ENCODE data around the gene RPS6KA5.
"Not testable (repeated sequence)": the region's sequence is repeated elsewhere in the genome, so short reads cannot be mapped to it uniquely, and the experiment has no call there.

Gene RPS6KA5

DNA sequence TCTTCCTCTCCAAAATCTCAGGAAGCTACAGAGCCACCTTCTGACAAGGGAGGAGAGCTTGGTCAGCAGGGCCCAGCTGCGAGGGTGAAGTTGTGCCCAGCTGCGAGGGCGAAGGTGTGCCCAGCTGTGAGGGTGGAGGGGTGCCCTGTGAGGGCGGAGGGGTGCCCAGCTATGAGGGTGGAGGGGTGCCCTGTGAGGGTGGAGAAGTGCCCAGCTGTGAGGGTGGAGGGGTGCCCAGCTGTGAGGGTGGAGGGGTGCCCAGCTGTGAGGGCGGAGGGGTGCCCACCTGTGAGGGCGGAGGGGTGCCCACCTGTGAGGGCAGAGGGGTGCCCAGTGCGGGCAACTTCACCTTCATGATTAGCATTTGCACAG is 223.8 kb downstream of the RPS6KA5 start:
- DNase-seq (ENCODE audit: low read depth in 3 of 3), result no peak

DNA sequence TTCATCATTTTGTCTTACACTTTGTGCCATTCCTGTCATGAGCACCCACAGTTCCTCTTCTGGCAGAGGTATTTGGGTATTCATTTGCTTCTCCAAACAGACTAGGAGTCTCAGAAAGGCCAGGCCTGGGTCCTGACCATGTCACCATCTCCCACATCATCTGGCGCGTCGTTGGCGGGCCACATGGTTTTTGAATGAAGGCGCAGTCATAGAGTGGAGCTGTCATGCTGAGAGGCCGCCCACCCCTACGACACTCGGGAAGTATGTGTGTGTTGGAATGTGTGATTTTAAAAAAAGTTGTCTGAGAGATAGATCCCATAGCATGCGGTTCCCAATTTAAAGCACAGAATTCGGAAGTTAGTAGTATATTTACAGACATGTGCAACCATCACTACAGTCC is 228.6 kb downstream of the RPS6KA5 start:
- no peak for DNase-seq (ENCODE audit: low read depth in 3 of 3)

DNA sequence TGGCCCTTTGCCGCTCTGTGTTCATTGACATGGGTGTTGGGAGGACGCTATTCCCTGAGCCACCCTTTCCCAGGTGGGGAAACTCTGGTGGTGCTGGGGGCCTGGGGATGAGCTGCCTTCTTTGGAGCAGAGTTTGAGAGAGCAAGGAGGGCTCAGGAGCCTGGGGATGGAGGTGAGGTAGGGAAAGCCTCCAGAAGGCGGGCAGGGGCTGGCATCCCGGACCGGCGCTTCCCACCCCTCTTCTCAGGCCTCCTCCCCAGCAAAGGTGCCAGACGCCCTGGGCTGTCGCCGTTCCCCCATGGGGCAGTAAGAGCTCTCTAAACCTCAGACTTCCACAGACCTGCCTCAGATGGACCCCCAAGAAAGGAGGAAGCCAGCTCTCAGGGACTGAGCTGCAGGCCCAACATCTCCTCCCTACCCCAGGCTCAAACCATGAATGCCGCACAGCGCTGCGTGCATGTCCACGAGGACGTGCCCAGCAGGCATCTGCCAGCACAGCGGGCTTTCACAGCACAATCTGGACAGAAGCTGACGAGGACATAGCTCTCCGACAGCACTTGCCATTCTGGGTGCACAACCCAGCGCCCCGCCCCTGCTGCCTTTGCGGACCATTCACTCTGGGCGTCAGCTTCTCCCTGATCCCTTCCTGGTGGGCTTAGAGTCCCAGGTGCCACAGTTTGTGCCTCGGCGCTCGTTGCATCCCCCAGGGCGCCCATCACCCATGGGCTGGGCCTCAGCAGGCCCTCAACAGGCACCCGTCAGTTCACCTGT is 229.3 kb downstream of the RPS6KA5 start:
- DNase-seq (ENCODE audit: low read depth in 3 of 3), result no peak

DNA sequence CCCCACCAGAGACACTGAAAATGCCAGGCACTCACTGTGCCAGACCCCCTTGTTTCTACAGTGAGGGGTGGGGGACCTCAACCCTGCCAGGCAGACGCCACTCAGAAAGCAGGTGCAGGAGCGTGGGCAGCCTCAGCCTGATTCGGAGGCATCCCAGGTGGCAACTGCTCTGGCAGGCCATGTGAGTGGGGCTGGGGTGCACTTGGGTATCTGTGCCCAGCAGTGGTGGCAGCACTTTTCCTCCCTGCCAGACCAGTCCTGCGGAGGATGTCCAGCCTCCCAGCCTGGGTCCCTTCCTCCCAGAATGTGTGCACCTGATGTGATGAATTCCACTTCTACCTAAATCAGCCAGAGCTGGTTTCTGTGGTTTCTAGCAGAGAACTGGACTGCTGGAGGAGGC is 230.8 kb downstream of the RPS6KA5 start:
- no peak for DNase-seq (ENCODE audit: low read depth in 3 of 3)

DNA sequence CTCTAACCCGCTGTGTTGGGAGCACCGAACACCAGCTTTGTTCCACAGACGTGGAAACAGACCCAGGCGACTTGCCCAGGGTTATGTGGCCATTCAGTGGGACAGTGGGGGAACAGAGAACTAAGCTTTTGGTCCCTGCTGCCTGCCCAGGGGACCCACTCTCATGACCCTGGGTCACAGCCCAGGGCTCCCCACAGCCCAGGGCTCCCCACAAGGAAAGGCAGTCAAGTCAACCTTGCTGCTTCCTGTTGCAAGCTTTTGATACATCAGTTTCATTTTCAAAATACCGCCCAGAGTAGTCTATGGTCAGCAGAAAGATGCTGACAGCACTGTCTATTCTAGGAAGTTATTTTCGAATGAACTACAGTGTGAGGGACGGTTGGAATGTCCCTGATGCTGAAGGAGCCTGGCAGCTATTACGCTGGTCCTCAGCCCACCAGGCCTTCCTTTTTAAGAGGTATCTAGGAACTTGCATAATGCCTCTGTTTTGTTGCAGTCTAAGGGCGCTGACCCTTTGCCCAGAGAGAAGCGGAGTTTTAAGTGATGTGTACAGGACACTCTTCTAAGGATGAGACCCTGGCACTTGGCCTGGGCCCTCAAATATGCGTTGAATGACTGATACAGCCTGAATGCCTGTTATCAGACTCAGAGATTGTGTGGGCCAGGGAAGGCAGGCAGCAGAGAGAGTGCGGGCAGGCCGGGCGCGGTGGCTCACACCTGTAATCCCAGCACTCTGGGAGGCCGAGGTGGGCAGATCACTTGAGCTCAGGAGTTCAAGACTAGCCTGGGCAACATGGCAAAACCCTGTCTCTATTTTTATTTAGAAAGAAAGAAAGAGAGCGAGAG is 231.6 kb downstream of the RPS6KA5 start:
- DNase-seq (ENCODE audit: low read depth in 3 of 3), result no peak

DNA sequence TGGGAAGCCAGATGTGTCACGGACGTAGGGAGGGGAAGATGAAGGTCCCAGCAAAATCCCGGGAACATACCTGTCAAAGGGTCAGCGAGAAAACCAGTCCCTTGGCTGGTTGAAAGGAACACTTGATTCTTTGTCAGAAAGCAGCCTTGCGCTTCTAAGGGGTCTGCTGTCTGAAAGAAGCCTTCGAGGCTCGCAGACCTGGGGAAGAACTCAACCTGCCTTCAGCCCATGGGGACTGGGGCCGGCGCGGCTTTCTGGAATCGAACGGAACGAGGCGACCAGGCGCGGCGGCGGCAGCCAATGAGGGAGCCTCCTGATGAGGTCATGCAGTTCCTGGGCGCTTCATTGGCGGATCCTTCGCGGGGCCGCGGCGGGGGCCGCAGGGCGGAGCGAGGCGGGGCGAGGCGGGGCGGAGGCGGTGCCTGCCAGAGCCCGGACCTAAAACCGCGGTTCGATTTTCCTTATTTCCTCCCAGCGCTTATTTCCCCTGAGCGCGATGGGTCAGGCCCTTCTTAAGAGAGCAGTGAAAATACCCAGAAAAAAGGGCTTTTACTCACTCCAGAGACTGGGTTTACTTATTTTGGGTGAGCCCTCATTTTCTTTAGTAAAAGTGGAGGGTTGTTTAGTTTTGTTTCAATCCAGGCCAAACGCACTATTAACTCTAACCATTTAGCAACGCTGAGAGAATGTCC is 232.4 kb downstream of the RPS6KA5 start:
- peak; percentile 83 to 87 (median 85) for DNase-seq (ENCODE audit: low read depth in 3 of 3)

DNA sequence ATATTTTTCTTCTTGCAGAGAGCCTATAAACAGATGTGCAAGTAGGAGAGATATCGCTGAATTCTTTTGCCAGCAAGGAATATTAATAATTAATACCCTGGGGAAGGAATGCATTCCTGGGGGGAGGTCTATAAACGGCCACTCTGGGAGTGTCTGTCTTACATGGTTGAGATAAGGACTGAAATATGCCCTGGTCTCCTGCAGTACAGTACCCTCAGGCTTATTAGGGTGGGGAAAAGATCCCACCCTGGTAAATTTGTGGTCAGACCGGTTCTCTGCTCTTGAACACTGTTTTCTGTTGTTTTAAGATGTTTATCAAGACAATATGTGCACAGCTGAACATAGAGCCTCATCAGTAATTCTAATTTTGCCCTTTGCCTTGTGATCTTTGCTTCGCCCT is 236.9 kb downstream of the RPS6KA5 start:
- not testable (repeated sequence) for DNase-seq (ENCODE audit: low read depth in 3 of 3)

DNA sequence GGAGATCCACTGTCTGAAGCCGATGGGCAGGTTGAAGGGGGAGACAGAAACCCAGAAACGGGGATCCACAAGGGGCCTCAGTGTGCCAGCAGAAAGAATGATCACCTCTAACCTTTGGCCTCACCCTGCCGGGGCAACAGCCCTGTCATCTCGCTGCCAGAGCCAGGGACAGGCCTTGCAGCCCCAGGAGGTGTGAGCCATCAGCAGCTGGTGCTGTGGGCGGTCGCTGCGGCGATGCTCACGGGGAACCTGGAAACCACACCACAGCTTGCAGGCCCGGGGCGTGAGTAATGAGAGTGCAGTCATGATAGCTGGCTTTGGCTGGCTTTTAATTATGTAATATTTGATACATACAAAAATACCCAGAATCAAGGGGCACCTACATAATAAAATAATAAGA is 239.5 kb downstream of the RPS6KA5 start:
- peak; percentile 69 to 83 (median 71) for DNase-seq (ENCODE audit: low read depth in 3 of 3)

DNA sequence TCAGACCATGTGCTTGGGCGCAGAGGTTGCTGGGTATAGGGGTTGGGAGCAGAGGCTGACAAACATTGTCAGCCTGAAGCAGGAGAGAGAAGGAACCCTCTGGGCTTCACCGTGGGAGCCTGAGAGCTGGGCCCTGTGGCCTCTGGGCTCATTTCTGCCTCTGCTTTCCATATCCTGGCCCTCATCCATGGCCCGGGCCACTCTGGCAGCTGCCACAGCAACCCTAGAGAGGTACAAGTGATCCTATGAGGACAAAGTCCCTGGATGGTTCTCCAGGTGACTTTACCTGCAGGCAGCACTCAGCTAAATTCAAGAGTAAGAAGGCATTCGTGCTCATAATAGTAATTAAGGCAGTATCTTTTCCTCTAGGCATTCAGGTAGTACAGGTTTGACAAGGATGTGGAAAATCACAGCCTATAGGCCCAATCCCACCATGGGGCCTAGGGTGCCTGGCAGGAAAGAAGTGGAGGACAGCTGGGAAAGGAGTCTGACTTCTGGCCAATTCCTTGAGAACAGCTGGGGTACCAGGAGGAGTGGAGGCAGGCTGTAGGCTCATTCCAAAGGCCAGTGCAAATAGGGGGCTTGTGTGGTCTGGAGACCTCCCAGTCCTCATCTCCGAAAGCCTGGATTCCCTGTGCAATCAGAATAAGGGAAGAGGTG is 240.6 kb downstream of the RPS6KA5 start:
- DNase-seq (ENCODE audit: low read depth in 3 of 3), result no peak

DNA sequence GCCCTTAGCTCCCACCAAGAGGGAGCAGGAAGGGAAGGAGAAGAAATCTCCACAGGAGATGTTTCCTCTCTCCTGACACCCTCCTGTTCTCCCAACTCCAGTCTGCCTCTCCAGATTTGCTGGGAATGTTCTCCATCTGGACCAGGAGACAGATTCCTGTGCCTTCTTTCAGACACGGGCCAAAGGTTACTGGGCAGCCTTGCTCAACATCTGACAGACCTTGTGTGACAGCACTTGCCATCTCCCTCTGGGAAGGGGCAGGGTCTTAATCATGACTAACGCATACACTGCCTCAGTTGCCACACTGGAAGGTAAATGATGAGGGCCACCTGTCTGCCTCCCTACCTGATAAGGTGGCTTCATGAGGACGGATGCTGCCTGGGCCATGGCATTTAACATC is 241.7 kb downstream of the RPS6KA5 start:
- no peak for DNase-seq (ENCODE audit: low read depth in 3 of 3)

DNA sequence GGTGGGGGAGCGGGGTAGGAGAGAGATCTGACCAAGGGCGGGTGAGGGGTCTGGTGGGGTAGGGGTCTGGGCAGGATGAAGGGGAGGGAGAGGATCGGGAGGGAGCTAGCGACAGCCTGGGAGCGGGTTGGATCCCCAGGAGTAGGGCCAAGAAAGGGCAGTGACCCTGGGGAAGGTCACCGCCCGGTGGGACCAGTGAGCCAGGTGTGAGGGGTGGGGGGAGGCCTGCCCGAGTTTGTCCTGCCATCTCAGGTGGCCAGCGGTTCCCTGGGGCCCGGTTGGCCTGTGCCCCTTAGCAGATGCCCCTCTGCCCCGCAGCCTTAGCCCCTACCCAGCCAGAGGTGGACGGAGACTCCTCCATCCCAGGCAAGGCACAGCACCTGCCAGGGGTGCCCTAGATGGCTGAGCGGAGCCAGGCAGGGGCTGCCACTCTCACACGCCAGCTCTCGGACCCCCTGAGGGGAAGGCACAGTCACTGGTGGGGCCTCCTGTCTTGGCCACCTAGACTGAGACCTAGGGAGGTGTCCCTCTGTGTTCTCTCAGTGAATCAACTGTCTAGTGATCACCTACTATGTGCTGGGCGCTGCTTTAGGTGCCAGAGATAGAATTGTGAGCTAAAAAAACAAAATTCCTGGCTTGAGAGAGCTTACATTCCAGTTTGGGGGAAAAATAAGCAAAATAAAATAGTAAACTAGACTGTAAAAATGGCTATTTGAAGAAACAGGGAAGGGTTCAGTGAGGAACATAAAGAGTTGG is 243.6 kb downstream of the RPS6KA5 start:
- DNase-seq (ENCODE audit: low read depth in 3 of 3), result no peak

DNA sequence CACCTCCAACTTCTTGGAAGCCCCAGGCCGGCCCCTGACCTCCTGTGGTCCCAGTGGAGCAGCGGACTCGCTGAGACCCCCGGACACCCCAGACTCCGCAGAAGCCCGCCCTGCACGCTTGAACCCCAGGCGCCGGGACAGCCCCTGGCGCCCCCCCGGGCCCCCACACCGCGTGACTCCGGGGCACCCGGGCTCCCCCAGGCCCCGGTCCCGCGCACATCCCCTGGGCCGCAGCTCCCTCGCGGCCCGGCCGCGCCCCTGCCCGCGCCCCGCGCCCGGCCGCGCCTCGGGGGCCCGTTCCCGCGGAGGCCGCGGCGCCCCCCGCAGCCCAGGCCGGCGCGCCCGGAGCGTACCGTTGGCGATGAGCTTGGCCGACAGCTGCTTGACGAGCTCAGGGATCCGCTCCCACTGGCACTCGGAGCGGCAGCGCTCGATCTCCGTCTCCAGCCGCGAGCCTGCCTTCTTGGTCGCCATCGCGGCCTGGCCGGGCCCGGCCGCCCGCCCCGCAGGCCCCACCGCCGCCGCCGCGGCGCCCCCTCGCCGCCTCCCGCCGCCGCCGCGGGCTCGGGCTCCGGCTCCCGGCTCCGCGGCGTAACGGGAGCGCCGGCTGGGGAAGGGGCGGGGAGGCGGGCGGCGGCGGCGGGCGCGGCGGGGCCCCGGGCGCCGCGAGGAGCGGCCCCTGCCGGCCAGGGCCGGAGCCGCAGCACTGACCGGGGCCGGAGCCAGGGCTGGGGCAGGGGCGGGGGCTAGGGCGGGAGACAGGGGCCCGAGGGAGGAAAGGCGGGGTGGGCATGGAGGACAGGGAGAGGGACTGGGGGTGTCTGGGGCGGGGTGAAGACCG is 244.4 kb downstream of the RPS6KA5 start, which contains the start of gene TTC7B:
Gene TTC7B, minus strand, starts transcription at position 609 of the 841 bp plus-strand sequence. Its CDS starts 135 bp downstream, at position 474.
- no peak for DNase-seq (ENCODE audit: low read depth in 3 of 3)

DNA sequence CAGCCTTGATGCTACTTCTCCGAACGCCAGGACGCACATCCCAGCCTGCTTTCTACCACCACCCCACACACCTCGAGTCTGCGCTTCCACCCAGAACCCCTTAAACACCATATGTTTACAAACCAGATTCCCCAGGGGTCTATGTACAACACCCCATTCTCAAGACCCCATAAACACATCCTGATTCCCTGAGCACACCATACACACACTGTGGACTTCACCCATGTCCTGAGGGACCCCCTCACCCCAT is 244.9 kb downstream of the RPS6KA5 start:
- no peak for DNase-seq (ENCODE audit: low read depth in 3 of 3)

DNA sequence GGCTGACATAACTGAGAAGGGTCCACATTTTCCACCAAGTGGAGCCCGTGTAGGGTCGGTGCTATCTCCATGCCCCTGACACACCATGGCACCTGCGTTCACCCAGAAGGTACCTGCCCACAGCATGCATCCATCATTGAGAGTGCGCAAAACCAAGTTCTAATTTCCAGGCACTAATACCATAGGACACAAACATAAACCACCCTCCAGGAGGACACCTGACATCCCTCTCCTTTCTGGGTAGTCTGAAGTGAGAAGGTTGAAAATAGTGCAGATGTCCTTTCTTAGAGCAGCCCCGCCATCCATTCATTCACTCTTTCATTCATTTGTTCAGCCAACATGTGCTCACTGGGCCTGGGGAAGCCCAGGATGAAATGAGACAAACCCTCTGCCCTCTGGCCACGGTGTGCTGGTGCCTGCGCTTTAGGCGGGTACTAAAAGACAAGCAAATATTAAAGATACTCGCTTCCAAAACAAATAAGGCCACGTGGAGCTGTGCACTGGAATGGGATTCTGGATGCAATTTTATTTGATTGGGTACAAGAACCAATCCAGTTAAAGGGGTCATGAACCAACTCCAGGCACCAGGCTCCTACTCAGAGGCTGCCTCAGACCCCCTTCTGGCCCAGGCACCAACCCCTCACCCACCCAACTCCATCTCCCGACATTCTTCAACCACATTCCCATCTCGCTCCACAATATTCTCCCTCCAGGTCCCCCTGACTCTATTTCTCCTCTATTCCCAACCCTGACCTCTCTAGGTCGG is 245.5 kb downstream of the RPS6KA5 start:
- no peak for DNase-seq (ENCODE audit: low read depth in 3 of 3)

DNA sequence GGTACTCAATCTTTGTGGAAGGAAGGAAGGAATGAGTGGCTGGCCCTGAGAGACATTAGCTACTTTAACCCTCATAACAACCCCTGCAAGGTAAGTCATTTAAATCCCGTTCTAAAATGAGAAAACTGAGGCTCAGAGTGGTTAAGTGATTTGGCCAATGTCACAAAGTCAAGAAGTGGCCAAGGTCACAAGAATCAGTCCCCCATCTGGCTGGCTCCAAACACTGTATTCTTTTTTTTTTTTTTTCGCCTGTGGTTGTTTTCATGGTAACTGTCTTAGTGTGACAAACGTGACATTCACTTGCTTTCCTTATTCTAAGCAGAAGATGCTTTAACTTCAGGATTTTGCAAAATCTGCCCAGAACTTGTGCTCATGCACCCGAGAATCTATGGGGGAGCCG is 247.0 kb downstream of the RPS6KA5 start:
- DNase-seq (ENCODE audit: low read depth in 3 of 3), result no peak

DNA sequence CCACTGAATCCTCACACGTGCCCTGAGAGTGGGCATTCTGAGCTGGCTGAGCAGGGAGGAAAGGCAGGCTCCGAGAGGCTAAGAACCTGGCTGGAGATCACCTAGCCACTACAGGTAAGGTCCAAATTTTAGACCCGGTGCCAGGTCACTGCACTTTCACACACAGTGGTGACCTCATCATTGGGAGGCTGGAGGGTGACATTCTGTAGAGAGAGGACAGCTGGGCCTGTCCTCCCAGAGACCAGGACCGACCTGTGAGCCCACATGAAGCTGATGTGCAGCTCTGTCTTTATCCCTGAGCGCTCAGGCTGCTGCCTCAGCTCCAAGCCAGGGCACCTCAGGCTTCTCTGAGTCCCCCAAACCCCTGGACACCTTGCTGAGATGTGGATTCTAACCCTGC is 248.3 kb downstream of the RPS6KA5 start:
- DNase-seq (ENCODE audit: low read depth in 3 of 3), result no peak

DNA sequence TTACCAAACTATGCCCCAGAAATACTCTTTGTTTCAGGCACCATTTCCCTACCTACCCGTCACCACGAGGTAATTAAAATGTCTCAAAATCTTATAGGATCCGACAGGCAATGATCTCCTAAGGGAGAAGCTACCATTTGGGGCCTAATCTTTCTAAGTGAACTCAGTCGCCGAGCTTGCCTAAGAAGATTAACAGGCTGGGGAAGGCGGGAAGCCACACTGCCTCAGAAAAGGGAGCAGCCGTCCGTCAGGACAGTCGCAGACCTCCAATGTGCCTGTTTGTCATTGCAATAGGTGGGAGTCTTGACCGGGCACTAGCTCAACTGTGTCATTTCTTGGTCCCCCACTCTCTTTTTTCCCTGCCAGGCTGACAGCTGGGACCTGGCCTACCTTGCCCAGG is 248.8 kb downstream of the RPS6KA5 start:
- no peak for DNase-seq (ENCODE audit: low read depth in 3 of 3)

DNA sequence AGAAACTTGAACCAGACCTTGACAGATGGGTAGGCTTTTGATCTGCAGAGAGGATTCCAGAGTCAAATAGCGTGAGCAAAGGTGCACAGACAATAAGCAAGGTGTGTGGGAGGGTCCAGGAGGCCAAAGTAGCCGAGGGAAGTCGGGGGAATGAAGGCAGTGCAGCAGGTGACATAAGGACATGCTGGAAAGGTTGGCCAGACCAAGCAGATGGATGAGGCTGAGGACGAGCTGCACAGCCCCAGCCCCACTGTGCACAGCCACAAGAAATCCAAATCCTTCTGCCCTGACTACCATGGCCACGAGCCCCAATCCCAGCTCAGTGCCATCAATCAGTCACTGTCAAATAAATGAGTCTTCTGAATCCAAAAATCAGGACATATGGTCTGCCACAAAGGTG is 249.6 kb downstream of the RPS6KA5 start:
- DNase-seq (ENCODE audit: low read depth in 3 of 3), result no peak

DNA sequence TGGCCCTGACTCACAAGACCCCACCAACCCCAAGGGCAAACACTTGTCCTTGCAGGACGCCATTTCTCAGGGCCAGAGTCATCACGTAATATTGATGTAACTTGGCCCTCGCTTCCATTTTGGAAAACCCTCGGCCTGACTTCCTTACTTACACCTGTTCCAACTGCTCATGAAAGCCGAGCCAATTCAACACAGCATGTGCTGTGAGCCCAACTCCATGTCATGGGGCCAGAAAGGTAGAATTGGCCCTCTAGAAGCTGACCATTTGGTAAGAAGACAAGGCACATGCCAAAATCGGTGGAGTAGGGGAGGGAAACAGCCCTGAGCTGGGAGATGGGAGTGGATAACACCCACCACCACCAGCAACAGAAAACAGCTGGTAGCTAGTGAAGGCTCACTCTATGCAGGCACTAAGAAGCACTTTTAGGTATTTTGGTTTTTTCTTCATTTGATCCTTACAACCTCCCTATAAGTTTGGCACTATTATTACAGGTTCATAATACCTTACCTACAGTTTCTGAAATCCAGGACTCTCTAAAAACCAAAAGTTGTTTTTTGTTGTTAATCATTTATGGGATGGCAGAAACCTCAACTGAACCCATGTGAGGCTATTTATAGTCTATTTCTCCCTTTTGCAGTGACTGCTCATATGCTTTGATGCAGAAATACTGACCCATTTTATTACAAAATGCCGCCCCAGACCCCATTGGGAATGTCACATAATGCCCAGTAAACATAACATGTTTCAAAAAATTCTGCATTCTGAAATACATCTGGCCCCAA is 250.7 kb downstream of the RPS6KA5 start:
- no peak for DNase-seq (ENCODE audit: low read depth in 3 of 3)
